ENCODE measurements around the gene PPP3CA. TPM values are rescaled to one million over a fixed set of nuclear protein-coding genes. Genes with fewer than 3 reads are reported as not detected.

Gene PPP3CA
- total RNA-seq, 2 experiments from 2014 or later: 14.3 to 14.6 TPM

- intact Hi-C loops (cut with micrococcal nuclease): no loop called here
- Mint-ChIP-seq H3K27ac (no peak overlapping the region), H3K4me1 (ENCODE audit: low read depth) (peaks cover 65% of the 10 kb centered on the region), H3K4me3 (no peak overlapping the region), H3K9me3 (no peaks in the 10 kb centered on the region), H3K36me3 (no peaks in the 10 kb centered on the region), H3K27me3 (no peaks in the 10 kb centered on the region)
- POLR2A ChIA-PET: no interaction called here
- CTCF ChIA-PET: no interaction called here
- no peak for DNase-seq
Measured at GRCh38 chr4:101284546-101284945, 62.8 kb downstream of the PPP3CA start.

GRCh38 chr4:101283434-101283833 is 63.9 kb downstream of the PPP3CA start:
- Mint-ChIP-seq H3K4me1 (ENCODE audit: low read depth) (peaks cover 66% of the 10 kb centered on the region), H3K27ac (no peak overlapping the region), H3K9me3 (no peaks in the 10 kb centered on the region), H3K4me3 (no peak overlapping the region), H3K27me3 (no peaks in the 10 kb centered on the region), H3K36me3 (no peaks in the 10 kb centered on the region)
- POLR2A ChIA-PET: no interaction called here
- CTCF ChIA-PET: no interaction called here
- intact Hi-C loops (cut with micrococcal nuclease): loop anchor here (2.0 kb wide), 2 partner anchors 45 to 63 kb away; partner anchors contain the start of gene PPP3CA
- no peak for DNase-seq

GRCh38 chr4:101282076-101282844 is 65.1 kb downstream of the PPP3CA start:
- Mint-ChIP-seq H3K4me1 (ENCODE audit: low read depth) (peaks cover 58% of the 10 kb centered on the region), H3K27me3 (no peaks in the 10 kb centered on the region), H3K36me3 (no peaks in the 10 kb centered on the region), H3K27ac (no peak overlapping the region), H3K4me3 (no peak overlapping the region), H3K9me3 (no peaks in the 10 kb centered on the region)
- peak; percentile 67 for DNase-seq
- intact Hi-C loops (cut with micrococcal nuclease): loop anchor here (1.0 to 2.0 kb wide), 3 partner anchors 47 to 136 kb away; partner anchors contain the start of gene PPP3CA
- POLR2A ChIA-PET: interaction anchor here (0.7 kb wide), 1 partner anchor 1238 kb away, joined by 4 read pairs; no protein-coding TSS in a partner anchor
- CTCF ChIA-PET: interaction anchor here (0.8 kb wide), 1 partner anchor 111 kb away, joined by 3 read pairs; no protein-coding TSS in a partner anchor

GRCh38 chr4:101280866-101281600 is 66.3 kb downstream of the PPP3CA start:
- DNase-seq: no peak
- CTCF ChIA-PET: no interaction called here
- no peak overlapping the region for H3K4me3 Mint-ChIP-seq
- no peaks in the 10 kb centered on the region for H3K36me3 Mint-ChIP-seq
- no peaks in the 10 kb centered on the region for H3K9me3 Mint-ChIP-seq
- no peak overlapping the region for H3K27ac Mint-ChIP-seq
- peaks cover 57% of the 10 kb centered on the region for H3K4me1 Mint-ChIP-seq (ENCODE audit: low read depth)
- no peaks in the 10 kb centered on the region for H3K27me3 Mint-ChIP-seq
- POLR2A ChIA-PET: no interaction called here
- intact Hi-C loops (cut with micrococcal nuclease): no loop called here

- Mint-ChIP-seq H3K4me3 (no peak overlapping the region), H3K9me3 (no peaks in the 10 kb centered on the region), H3K27ac (no peak overlapping the region), H3K36me3 (no peaks in the 10 kb centered on the region), H3K27me3 (no peaks in the 10 kb centered on the region), H3K4me1 (ENCODE audit: low read depth) (peaks cover 49% of the 10 kb centered on the region)
- intact Hi-C loops (cut with micrococcal nuclease): no loop called here
- CTCF ChIA-PET: no interaction called here
- peak; percentile 20 for DNase-seq
- POLR2A ChIA-PET: no interaction called here
Measured at GRCh38 chr4:101279377-101279871, 67.9 kb downstream of the PPP3CA start.

- no peaks in the 10 kb centered on the region for H3K27me3 Mint-ChIP-seq
- no peak overlapping the region for H3K4me3 Mint-ChIP-seq
- CTCF ChIA-PET: no interaction called here
- DNase-seq: no peak
- no peaks in the 10 kb centered on the region for H3K36me3 Mint-ChIP-seq
- intact Hi-C loops (cut with micrococcal nuclease): no loop called here
- H3K9me3 Mint-ChIP-seq: no peaks in the 10 kb centered on the region
- H3K4me1 Mint-ChIP-seq (ENCODE audit: low read depth): peaks cover 34% of the 10 kb centered on the region
- no peak overlapping the region for H3K27ac Mint-ChIP-seq
- POLR2A ChIA-PET: no interaction called here
Measured at GRCh38 chr4:101277671-101278070, 69.7 kb downstream of the PPP3CA start.

- Mint-ChIP-seq H3K4me1 (ENCODE audit: low read depth) (peaks cover 24% of the 10 kb centered on the region), H3K27ac (no peak overlapping the region), H3K36me3 (no peaks in the 10 kb centered on the region), H3K4me3 (no peak overlapping the region), H3K9me3 (no peaks in the 10 kb centered on the region), H3K27me3 (no peaks in the 10 kb centered on the region)
- POLR2A ChIA-PET: no interaction called here
- CTCF ChIA-PET: no interaction called here
- intact Hi-C loops (cut with micrococcal nuclease): no loop called here
- DNase-seq: no peak
Measured at GRCh38 chr4:101276661-101277060, 70.7 kb downstream of the PPP3CA start.

GRCh38 chr4:101274888-101275752 is 72.2 kb downstream of the PPP3CA start:
- H3K27ac Mint-ChIP-seq: no peak overlapping the region
- intact Hi-C loops (cut with micrococcal nuclease): no loop called here
- no peaks in the 10 kb centered on the region for H3K27me3 Mint-ChIP-seq
- no peak overlapping the region for H3K4me3 Mint-ChIP-seq
- H3K9me3 Mint-ChIP-seq: no peaks in the 10 kb centered on the region
- peaks cover 18% of the 10 kb centered on the region for H3K4me1 Mint-ChIP-seq (ENCODE audit: low read depth)
- no peaks in the 10 kb centered on the region for H3K36me3 Mint-ChIP-seq
- ChIA-PET POLR2A (no interaction called here), CTCF (no interaction called here)
- no peak for DNase-seq

- no peak overlapping the region for H3K27ac Mint-ChIP-seq
- H3K4me3 Mint-ChIP-seq: no peak overlapping the region
- H3K9me3 Mint-ChIP-seq: no peaks in the 10 kb centered on the region
Measured at GRCh38 chr4:101271516-101271915, 75.8 kb downstream of the PPP3CA start.

GRCh38 chr4:101269682-101270081 is 77.6 kb downstream of the PPP3CA start:
- no peak for DNase-seq
- Mint-ChIP-seq H3K4me1 (ENCODE audit: low read depth) (peaks cover 10% of the 10 kb centered on the region), H3K27ac (no peak overlapping the region), H3K9me3 (no peaks in the 10 kb centered on the region), H3K36me3 (no peaks in the 10 kb centered on the region), H3K27me3 (no peaks in the 10 kb centered on the region), H3K4me3 (no peak overlapping the region)
- intact Hi-C loops (cut with micrococcal nuclease): no loop called here
- ChIA-PET CTCF (interaction anchor here (0.6 kb wide), 1 partner anchor 332 kb away, joined by 4 read pairs; no protein-coding TSS in a partner anchor), POLR2A (no interaction called here)

More at GRCh38 chr4:101271516-101271915, 75.8 kb downstream of the PPP3CA start:
- POLR2A ChIA-PET: no interaction called here
- intact Hi-C loops (cut with micrococcal nuclease): no loop called here
- H3K4me1 Mint-ChIP-seq (ENCODE audit: low read depth): peaks cover 6% of the 10 kb centered on the region
- H3K27me3 Mint-ChIP-seq: no peaks in the 10 kb centered on the region
- DNase-seq: no peak
- CTCF ChIA-PET: no interaction called here
- H3K36me3 Mint-ChIP-seq: no peaks in the 10 kb centered on the region

GRCh38 chr4:101265816-101266172 is 81.5 kb downstream of the PPP3CA start:
- no peak for DNase-seq
- Mint-ChIP-seq H3K27ac (no peak overlapping the region), H3K36me3 (no peaks in the 10 kb centered on the region), H3K4me3 (no peak overlapping the region), H3K9me3 (no peaks in the 10 kb centered on the region), H3K27me3 (no peaks in the 10 kb centered on the region), H3K4me1 (ENCODE audit: low read depth) (peaks cover 25% of the 10 kb centered on the region)
- ChIA-PET CTCF (no interaction called here), POLR2A (no interaction called here)
- intact Hi-C loops (cut with micrococcal nuclease): loop anchor here (2.0 kb wide), 1 partner anchor 59 kb away; no protein-coding TSS in a partner anchor

All from activated CD4-positive, alpha-beta memory T cell treated with anti-CD3 and anti-CD28 coated beads for 36 hours (primary cell).